Kasumi-1 (cell line): ENCODE measurements around the gene TEX2.
A peak's percentile ranks its signal among the peaks of the same experiment; 100 is the strongest.

Experiments
- DNase-seq, 2 experiments: peaks; one replicate each; lab custom pipeline; 2025; lab: John Stamatoyannopoulos, UW

Gene TEX2

GRCh38 chr17:64113006-64113405, 150.1 kb downstream of the TEX2 start:
- no peak for DNase-seq

DNA sequence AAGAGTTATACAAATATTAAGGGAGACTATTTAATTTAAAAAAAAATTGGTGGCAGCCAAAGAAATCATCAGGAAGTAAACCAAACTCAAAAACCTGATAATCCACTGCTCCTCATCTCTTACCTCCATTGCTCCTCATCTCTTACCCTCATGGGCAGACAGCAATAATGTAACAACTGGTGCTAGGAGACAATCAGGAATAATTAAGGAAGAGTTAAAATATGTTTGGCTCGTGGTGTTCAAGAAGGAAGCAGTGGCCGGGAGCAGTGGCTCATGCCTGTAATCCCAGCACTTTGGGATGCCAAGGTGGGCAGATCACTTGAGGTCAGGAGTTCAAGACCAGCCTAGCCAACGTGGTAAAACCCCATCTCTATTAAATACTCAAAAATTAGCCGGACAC, 151.2 kb downstream of the TEX2 start:
- DNase-seq: no peak

GRCh38 chr17:64110379-64111152, 152.5 kb downstream of the TEX2 start:
- no peak for DNase-seq

- DNase-seq: no peak
Measured at GRCh38 chr17:64109400-64109799, 153.7 kb downstream of the TEX2 start.

- DNase-seq: no peak
Measured at GRCh38 chr17:64107500-64108236, 155.4 kb downstream of the TEX2 start.

DNA sequence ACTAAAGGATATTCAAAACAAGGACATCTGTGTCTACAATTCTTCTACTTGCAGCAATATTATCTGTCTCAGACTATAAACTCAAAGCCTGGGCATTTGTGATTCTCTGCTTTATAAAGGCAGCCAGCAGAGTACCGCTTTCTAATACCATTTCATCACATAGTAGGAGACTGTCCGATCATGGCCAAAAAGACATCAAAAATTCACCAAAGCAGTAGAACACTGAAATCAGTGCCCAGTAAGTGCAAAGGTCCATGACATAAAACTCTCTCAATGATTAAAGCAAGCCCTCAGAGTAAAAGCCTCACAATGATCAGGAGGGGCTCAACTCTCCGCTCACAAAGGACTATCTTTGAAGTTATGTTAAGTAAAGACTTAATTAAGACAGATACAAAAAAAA, 156.1 kb downstream of the TEX2 start:
- DNase-seq: no peak

GRCh38 chr17:64103391-64104364, 159.4 kb downstream of the TEX2 start:
- DNase-seq: peak; percentile 50 to 58

GRCh38 chr17:64102627-64103390, 160.3 kb downstream of the TEX2 start:
- no peak for DNase-seq

- DNase-seq: no peak
Measured at GRCh38 chr17:64099543-64099942, 163.5 kb downstream of the TEX2 start.
